GM18868 (cell line): ENCODE measurements around the gene GPR75.

Experiments
- ATAC-seq: cut with Tn5 transposase; IDR thresholded peaks from one replicate; pipeline ENCODE4 v1.9.1; 2021; ENCODE audit warnings: mild to moderate bottlenecking, moderate library complexity; ENCODE audit not compliant: unreplicated experiment

Gene GPR75

DNA sequence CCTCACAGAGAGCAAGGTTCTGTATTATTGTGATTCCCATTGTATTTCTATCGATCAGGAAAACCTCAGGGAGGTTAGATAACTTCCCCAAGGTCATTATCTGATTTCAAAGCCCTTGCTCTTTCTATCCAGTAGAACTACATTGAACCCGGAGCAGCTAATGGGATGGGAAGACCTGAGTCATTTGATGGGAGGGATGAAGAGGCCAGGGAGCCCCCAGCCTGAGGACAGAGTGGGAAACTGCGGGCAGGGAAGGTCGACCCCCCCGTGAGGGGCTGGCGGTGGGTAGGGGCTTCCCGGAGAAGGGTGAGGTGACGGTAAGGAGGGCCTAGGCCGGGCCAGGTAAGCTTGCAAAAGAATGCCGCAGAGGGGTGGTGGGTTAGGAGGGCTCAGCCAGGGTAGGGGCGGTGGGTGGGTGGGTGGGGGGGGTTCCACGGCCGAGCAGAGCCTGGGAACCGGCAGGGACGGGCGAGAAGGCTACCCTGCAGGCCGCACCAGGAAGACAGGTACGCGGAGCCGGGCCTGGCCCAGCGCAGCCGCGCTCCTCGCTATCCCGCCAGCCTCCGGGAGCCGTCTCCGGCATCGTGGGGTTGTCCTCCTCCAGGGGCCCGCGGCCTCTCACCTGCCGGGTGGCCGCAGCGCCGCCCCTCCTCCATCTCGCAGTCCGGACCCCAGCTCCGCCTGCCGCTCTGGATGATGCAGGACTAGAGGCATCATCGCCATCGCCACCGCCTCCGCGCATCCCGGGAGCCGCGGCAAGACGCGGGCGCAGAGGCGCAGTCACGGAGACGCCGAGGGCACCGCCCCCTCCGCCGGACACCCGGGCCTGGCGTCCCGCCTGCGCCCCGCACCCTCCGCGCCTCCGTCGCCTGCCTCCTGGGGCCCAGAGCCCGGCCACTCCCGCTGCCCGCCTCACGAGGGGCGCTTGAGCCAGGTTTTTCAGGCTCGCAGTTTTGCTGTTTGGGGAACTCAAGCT lies at the start of gene GPR75:
Gene GPR75, minus strand, starts transcription at position 762 of the 976 bp plus-strand sequence. CDS start 5,211 bp downstream, outside the sequence.
- ATAC-seq = no peak

- ATAC-seq = no peak
Measured at GRCh38 chr2:53907582-53907981, 47.8 kb upstream of the GPR75 start.

DNA sequence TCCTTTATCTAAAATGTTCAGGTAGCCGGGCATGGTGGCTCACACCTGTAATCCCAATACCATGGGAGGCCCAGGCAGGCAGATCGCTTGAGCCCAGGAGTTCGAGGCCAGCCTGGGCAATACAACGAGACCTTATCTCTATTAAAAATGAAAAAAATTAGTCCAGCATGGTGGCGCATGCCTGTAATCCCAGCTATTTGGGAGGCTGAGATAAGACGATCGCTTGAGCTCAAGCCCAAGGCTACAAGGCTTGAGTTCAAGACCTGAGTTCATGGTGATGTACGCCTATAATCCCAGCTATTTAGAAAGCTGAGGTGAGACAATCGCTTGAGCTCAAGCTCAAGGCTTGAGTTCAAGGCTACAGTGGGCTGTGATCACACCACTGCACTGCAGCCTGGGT lies 45.6 kb upstream of the GPR75 start:
- no peak for ATAC-seq

DNA sequence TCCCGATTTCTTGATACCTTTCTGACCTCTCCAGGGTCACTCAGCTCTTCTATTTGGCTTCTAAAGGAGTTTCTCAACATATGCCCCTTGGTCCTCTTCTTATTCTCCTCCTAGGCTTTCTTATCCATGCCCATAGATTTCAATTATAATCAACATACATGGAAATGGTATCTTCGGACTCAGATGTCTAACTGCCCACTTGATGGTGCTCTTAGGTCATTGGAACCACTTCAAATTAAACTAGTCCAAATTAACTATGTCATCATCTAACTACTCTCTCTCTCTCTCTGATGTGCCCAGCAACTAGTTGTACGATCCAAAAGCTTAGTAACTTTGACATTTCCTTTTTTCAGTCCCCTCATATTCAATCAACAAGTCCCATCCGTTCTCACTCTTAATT lies 43.2 kb upstream of the GPR75 start:
- ATAC-seq = no peak

GRCh38 chr2:53901192-53901591 lies 41.4 kb upstream of the GPR75 start:
- no peak for ATAC-seq

- no peak for ATAC-seq
Measured at GRCh38 chr2:53896864-53897263, 37.1 kb upstream of the GPR75 start.

- peak; percentile 89 for ATAC-seq
Measured at GRCh38 chr2:53886406-53887280, 26.9 kb upstream of the GPR75 start.

- ATAC-seq = no peak
Measured at GRCh38 chr2:53884883-53885282, 25.1 kb upstream of the GPR75 start.

DNA sequence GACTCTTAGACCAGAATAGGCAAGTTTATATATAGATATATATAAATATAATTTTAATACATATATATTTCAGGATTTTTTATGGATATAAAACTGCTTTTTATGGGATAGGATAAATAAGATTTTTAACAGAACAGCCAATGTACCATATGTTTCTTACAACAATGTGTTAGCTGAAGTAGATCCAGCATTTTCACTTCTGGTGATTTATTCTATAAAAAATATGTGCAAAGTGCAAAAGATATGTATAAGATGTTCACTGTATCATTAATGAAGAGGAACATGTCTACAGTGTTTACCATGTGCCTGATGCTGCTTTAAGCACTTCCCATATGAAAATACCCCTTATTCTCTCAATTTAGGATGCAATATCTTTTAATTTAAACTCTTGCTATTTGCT lies 22.2 kb upstream of the GPR75 start:
- no peak for ATAC-seq

DNA sequence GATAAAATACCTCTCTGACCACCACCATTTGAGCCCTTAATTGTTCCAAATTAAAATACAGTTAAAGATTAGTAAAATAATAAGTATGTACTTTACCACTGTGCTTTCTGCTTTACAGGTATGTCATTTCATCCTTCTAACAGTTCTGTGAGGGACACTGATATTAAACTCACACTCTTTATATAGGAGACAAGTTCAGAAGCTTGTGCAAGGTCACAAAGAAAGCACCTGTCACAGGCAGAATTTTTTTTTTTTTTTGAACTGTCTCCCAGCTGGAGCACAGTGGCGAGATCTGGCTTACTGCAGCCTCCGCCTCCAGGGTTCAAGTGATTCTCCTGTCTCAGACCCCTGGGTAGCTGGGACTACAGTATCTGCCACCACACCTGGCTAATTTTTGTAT lies 21.6 kb upstream of the GPR75 start:
- ATAC-seq = no peak

DNA sequence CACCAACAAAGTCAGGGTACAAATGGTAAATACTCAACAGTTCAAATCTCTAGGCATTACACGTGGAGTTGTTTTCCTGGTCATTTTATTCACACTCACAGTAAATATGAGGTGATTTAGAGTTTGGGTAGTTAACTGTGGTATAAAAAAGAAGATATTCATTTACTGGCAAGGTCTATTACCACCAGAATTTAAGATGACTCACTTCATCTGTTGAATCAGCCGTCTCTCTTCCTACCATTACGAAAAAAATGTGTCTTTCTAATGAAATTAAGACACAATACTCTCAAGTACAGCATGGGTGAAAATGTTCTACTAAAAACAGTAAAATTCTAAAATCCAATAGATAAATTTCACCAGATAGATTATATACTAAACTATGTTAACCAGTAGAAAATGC lies 21.0 kb upstream of the GPR75 start:
- ATAC-seq = no peak

DNA sequence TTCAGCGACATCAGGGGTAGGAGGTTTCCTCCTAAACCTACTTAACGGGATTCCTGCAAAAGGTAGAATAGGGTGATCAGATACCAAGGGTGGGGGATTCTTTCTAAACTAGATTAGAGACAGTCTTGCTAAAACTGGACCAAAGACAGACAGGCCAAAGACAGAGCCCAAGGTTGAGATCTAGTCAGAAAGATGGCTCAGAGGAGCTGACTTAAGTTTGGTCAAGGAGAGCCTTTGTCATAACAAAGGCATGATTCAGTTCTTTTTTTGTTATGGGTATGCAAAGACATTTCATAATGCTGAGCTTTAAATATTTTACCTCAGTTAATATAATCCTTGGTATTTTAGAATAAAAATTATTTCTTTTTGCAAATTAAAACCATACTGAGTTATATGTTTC lies 17.8 kb upstream of the GPR75 start:
- ATAC-seq = no peak

DNA sequence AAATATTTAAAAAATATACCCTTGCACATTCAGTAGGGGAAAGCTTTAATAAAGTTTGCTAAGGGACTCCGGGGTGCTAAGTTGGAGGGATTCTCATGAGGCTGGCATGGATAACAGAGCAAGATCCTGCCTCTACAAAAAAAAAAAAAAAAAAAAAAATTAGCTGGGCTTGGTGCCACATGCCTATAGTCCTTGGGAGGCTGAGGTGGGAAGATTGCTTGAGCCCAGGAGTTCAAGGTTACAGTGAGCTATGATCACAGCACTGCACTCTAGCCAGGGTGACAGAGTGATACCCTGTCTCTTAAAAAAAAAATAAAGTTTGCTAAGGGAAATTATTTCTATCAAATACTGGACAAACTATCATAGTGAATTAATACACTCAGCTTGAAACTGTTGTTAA lies 17.3 kb upstream of the GPR75 start:
- ATAC-seq = no peak

DNA sequence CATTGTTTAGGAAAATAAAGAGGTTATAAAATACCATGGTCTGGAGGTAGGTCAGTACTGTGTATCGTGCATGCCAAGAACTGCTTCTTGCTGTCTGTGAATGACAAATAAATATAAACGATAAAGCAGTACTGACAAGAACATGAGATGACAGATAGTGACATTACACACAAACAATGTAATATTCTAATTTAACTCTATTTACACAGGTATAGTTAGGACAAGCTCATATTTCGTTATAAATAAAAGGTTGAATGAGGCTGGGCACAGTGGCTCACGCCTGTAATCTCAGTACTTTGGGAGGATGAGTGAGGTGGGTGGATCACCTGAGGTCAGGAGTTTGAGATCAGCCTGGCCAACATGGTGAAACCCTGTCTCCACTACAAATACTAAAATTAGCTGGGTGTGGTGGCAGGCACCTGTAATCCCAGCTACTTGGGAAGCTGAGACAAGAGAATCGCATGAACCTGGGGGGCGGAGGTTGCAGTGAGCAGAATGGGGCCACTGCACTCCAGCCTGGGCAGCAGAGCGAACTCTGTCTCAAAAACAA lies 14.7 kb upstream of the GPR75 start:
- no peak for ATAC-seq

DNA sequence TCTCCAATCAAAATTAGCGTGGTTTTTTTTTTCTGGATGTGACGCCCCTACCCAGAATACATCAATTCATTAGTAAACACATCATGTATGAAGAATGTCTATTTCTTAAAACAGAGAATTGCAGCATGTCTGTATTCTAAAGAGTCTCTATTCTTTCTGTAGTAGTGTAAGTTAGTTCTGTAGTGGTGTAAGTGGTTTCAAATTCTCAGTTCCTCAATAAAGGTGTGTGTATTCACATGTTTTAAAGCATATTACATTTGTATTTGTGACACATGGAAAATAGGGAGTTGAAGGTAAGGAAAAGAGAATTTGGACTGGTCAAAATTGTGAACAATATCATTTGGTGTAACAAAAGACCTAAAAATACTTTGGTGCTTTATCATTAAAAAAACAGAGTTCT lies 8.0 kb upstream of the GPR75 start:
- no peak for ATAC-seq

GRCh38 chr2:53867169-53867568 lies 7.4 kb upstream of the GPR75 start:
- no peak for ATAC-seq

- ATAC-seq = no peak
Measured at GRCh38 chr2:53865962-53866361, 6.2 kb upstream of the GPR75 start.

GRCh38 chr2:53865264-53865663 lies 5.5 kb upstream of the GPR75 start:
- ATAC-seq = no peak

DNA sequence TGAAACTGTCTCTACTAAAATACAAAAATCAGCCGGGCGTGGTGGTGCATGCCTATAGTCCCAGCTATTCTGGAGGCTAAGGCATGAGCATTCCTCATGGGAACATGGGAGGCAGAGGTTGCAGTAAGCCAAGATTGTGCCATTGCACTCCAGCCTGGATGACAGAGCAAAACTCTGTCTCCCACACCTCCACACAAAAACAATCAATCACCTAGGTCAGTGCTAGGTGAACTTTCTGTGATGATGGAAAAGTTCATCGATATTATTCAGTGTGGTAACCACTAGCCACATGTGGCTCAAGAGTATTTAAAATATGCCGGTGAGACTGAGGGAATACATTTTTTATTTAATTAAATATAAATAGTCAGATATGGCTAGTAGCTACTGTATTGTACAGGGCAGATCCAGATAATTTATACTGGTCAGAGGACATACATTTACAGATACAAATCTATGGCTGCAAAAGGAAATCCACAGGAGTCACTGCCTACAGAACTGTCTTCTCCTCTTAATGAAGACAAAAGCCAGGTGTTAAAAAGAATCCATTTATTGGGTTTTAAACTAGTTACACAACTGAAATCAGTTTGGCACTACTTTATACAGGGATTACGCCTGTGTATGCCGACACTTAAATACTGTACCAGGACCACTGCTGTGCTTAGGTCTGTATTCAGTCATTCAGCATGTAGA lies 3.9 kb upstream of the GPR75 start:
- ATAC-seq = no peak

DNA sequence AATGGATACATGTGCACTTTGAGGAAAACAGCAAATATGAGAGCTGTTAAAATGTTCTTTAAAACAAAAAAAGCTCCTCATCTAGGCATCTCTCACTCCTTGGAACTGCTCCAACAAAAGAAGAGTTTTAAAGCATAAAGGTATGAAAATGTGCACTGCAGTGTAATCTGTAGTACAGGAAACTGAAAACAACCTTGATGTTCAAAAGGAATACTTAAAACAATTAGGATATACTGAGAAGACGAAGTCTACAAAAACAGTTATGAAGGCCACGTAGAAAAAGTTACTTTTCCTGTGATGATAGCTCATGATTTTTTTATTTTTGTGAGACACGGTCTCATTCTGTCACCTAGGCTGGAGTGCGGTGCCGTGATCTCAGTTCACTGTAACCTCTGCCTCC lies 2.1 kb upstream of the GPR75 start:
- ATAC-seq = no peak

DNA sequence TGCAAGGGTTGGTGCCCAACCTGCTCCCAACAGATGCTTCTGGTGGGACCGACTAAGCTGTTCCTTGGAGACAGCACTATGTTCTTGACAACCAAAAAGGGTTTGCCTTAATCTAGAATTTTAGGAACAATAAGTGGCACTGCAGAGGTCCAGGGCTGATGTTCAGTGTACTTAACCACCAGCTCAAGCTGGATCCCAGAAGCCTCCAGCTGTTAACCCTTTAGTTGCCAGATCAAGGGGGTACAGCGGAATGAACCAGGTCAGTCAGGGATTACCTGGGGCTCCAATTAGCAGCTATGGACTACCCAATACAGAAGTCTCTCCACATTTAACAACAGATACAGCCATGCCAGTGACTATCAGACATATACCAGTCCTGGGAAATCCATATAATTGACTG lies 3.5 kb downstream of the GPR75 start:
- no peak for ATAC-seq
